ENCODE measurements around the gene PIM3.

PIM3 gene

DNA sequence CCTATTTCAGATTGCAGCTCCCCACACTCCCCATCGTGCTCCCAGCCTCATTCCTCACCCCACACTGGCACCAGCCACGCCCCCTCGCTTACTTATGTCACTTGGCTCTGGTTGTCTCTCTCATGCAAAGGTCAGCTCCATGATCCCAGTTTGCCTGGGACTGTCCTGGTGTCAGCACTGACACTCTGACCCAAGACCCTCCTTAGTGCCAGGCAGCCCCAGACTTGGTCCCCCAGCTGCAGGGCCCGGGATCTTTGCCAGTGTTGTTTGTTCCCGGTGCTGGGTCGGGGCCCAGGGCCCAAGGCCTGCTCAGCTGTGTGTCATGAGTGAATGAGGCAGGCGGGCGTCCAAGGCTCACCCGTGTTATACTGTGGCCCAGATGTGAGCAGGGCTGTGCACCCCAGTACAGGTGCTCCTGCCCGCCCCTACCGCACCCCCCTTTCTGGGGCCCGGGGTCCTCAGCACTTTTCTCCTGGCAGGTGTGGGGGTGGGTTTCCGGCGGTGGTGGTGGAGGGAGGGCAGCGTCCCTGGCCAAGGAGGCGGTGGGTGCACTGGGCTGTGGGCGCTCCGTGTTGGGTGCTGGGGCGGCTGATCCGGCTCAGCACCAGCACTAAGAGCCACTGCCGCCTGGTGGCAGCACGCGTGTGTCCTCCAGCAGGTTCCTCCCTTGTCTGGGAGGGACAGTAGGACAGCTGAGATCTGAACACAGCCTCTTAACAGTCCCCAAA, 32.5 kb downstream of the PIM3 start:
- no peak for DNase-seq

DNA sequence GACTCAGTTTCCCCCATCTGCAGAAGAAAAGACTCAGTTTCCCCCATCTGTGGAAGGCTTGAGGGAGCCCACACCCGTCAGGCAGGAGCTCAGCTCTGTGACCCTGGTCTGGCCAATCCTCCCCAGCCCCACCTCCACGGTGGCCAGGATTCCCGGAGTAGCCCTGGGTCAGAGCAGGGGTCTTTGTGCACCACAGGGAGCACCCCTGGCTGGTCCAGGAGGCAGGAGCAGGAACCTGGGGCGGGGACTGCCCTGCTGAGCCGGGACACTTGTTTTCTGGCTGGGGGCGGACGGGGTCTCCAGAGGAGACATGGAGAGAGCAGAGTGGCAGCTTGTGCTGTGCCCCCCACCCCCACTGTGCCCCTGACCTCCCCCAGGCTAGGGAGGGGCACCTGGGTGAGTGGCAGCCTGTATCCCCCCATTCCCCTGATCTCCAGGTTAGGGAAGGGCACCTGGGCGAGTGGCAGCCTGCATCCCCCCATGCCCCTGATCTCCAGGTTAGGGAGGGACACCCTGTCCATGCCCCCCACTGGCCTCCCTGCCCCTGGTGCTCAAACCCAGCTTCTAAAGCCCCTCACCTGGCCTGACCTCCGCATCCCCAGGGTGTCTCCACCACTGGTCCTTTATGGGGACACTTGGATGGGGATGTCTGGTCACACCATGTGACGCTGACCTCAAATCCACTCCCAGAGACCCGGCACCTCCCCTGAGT, 33.2 kb downstream of the PIM3 start:
- no peak for DNase-seq

DNA sequence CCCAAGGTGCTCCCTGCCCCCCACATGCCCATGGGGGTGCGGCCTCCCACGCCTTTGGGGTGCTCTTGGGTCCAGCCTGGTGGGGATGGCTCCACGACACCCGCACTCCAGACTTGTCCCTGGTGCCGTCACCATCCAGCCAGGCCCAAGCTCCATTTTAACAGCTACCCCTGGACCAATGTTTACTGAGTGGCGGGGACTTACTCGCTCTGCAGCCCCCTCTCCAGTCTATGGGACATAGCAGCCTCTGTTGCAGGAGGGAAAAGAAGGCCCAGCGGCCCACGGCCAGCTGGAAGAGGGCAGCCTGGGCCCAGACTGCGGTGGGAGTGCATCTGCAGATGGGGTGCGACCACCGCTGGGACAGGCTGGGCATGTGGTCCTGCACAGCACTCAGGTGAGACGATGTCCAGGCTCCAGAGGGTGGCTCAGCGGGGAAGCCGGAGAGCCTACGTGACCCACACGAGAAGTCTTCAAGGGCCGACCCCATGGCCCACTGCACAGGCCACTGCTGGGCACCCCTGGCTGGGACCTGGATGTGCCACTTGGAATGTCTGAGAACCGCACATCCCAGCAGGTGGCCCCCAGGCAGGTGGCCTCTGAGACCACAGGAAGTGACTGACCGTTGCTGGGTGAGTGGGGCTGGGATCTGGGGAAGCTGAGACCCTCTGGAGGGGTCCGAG, 33.9 kb downstream of the PIM3 start:
- no peak for DNase-seq

GRCh38 chr22:49995041-49995360, 34.4 kb downstream of the PIM3 start:
- DNase-seq = no peak

DNA sequence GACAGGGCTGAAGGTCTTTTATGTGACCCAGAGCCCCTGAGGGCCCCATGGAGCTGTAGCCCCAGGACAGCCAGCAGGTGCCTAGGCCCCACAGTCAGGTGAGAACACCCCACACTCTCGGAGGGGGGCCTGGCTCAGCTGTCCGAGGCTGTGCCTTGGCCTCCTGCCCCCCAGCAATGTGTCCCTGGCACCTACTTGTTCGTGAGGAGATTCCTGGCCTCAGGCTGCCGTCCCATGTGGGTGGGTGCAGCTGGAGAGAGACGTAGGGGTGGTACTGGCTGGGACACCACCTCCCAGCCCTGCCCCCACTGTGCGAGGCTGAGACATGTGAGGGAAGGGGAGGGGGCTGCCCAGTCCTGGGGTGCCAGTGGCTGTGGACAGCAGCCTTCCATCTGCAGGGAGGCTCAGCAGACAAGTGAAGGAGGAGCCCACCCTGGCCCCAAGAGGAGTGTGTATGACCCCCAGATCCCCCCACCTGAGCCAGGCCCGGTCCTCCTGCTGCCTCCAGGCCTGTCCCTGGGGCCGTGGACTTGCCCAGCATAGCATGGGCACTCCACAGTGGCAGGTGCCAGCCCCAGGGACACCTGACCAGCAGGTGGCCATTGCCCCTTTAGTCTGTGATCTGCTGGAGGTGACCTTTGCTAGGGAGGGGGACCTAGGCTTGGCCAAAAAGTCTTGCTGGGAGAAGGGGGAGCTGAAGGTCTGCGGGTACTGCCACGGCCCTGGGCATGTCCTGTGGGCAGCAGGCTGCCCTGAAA, 35.0 kb downstream of the PIM3 start:
- no peak for DNase-seq

DNA sequence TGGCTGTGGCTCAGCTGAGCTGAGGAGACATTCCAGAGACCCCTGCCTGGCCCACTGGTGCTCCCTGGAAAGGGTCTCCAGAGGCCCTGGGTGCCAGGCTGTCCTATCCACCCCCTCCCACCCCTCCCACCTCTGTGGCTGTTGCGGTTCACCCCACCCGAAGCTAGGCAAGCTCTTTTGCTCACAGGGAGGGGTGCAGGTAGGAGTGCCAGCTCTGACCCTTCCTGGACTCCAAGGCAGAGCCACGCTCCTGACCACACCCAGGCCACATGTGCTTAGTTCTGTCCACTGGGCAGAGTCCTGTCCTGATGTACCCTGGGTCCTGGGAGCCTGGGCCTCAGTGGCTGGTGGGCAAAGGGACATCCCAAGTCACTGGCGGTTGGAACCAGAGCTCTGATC, 35.5 kb downstream of the PIM3 start:
- DNase-seq = no peak

GRCh38 chr22:49996518-49997250, 36.1 kb downstream of the PIM3 start:
- DNase-seq = no peak

GRCh38 chr22:49997251-49997599, 36.7 kb downstream of the PIM3 start:
- DNase-seq = no peak

GRCh38 chr22:49997932-49998717, 37.6 kb downstream of the PIM3 start:
- DNase-seq = no peak

- no peak for DNase-seq
These were observed 38.1 kb downstream of the PIM3 start for GRCh38 chr22:49998718-49999062.

GRCh38 chr22:49999063-49999945, 38.7 kb downstream of the PIM3 start:
- DNase-seq = no peak

GRCh38 chr22:49999946-50000586, 39.5 kb downstream of the PIM3 start:
- DNase-seq = no peak

DNA sequence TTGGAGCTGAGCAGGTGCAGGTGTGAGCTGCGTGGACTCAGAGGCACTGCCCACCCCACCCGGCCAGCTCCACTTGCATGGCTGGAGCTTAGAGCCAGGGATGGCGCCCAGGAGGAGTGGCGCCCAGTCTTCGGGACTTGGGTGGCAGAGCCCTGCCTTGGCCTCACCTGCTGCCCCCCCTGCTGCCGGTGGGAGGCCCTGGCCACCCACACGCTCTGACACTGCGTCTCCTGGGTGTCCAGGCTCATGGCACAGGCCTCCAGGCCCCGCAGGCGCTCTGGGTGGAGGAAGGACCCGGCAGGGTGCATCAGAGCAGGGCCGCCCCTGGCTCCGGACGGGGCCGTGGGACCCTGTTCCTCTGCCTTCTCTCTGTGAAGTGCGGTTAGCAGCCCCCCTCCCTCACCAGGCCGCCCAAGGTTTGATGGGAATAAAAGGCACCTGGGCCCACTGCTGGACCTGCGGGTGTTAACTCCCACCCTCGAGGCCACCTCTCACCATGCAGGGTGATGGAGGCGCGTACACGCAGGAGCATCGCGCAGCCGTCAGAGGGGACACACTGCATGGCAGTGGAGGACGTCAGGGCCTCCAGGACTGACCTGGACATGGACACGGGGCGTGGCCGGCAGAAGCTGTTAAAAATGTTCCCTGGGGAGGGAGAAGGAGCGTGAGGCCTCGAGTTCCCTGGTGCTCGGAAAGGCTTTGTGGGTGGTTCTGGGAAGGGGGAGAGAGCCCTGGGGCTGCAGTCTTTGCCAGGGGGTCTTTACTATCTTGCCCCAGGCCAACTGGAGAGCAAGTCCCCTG, 40.2 kb downstream of the PIM3 start:
- DNase-seq = no peak

DNA sequence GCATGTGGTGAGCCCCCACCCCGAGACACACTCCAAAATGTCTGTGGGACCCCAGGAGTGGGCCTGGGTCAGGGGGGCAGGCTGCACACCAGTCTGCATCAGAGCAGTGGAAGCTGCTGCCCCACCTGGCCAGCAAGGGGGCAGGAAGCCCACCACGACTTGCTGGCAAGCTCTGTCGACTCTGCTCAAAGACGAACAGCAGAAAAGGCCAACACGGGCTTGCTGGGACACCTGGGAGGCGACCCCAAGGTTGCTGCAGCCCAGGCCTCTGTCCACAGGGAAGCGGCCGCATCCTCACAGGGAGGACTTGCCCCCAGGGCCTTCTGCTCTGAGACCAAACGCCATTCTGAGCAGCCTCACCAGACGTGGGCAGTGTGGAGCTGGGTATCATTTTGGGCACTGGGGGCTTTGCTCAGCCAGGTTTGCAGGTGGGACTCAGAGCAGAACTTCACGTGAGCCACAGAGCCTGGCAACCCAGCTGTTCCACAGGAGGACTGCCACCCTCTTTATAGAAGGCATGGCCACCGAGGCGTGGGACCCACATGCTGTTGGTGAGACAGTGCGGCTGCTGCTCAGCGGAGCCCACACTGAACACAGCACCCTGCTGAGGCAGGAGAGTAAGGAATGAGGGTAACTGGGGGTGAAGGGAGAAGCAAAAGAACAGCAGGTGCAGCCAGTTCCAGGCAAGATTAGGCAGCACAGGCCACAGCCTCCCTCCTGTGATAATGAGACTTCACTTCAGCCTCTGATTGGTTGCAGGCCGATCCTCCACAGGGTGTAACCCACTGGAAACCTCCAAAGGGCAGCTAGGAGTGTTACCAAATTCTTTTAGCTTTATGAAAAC, 41.0 kb downstream of the PIM3 start:
- DNase-seq = no peak

- DNase-seq = no peak
These were observed 42.2 kb downstream of the PIM3 start for GRCh38 chr22:50002791-50003190.

DNA sequence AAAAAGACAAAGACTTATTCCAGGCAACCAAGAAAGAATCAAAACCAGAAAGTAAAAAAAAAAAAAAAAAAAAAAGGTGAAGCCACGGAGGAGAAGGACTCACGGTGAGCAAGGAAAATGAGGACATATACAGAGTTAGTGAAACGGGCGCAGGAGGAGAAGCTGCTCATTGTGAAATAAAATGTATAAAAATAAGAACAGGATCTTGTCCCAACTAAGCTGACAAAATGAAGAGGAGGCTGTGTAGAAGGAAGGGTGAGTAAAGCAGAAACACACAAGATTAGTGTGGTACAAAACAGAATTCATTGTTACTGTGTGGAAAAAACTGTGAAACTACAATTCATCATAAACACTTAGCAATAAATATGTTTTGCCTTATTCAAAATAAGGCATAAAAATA, 44.3 kb downstream of the PIM3 start:
- no peak for DNase-seq

DNA sequence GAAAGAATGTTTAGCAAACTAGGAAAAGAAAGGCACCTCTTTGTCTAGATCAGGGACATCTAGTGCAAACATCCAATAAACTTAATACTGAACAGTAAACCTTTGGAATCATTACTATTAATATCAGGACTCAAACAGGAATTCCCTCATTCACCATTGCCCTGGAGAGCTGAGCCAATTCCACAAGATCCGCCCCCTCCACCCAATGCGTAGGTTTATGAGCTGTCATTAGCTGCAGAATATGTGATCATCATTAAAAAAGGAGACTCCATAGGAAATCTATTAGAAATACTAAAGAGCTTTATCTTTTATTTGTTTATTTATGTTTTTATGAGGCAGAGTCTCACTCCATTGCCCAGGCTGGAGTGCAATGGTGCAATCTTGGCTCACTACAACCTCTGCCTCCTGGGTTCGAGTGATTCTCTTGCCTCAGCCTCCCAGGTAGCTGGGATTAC, 46.5 kb downstream of the PIM3 start:
- DNase-seq = no peak

DNA sequence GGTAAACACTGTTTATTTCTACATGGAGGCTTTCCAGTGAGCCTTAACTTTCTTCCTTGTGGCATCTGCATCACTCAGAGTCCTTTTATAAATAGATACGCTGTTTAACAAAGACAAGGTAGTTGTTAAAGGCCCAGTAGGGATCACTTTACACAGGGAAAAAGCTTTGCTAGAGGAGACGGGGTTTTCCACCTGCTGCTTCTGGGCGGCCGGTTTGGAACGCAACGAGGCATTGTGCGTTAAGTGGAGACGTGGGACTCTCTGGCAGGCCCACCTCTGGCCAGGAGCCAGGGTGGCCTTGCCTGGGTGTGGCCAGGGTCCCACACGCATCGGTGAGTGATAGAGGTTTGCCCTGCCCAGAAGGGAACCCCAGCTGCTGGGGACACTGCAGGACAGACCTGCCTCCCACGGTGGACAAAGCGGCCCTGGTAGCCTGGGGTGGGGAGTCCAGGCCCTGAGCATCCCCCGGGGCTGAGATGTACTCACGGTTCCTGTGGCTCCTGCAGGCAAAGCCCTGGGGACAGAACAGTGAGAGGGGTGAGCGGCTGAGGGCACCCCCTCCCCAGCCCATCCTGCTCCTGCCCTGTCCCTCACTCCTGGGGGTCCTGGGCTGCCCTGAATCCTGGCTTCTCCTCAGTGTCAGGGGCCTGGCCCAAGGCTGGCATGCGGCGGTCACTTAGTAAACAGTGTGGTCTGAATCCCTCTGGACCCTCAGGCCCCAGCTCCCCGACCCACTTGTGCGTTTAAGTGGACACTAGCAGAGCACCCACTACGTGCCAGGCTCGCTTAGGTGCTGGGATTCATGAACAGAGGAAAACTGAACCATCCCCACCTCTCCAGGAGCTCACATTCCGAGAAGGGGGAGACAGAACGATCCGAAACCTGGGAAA, 47.8 kb downstream of the PIM3 start:
- no peak for DNase-seq

Data from NK-92 treated with Interleukin-12 subunit alpha and Interleukin-12 subunit beta, amount 100 ng/mL, for 24 hours (cell line).